GM23248 (cell line): ENCODE data around the gene CCDC102A.

ENCODE experiments used
- EZH2 ChIP-seq: fragments of 200-600 bp; sonication (generic); IDR thresholded peaks from 2 replicates; pipeline ENCODE4 v1.6.1; 2018; ENCODE audit warnings: antibody characterized with exemption, mild to moderate bottlenecking; ENCODE audit not compliant: insufficient read depth, poor library complexity, severe bottlenecking
- EZH2phosphoT487 ChIP-seq: fragments of 200-600 bp; sonication (generic); IDR thresholded peaks from 2 replicates; pipeline ENCODE4 v1.6.1; 2018; ENCODE audit warnings: antibody characterized with exemption, moderate library complexity, mild to moderate bottlenecking, low read depth; ENCODE audit not compliant: insufficient read depth

- no peak for TF ChIP-seq EZH2
- TF ChIP-seq EZH2phosphoT487 = no peak
These were observed 71.8 kb downstream of the CCDC102A start for GRCh38 chr16:57464523-57464922.
